Measurements from ENCODE around the gene DDX24. TPM values are rescaled to one million over a fixed set of nuclear protein-coding genes. Genes with fewer than 3 reads are reported as not detected.

The DDX24 gene
- total and polyA plus RNA-seq, 9 of the 15 experiments (the other 6 are each of a cell fraction or from before 2014, with no cell fraction given): 82.4 to 175 (median 122) TPM

- H3K27ac ChIP-seq (ENCODE audit: extremely low read depth, low read depth, low read length): no peak overlapping the region
- TF ChIP-seq CBX3 (IDR thresholded peaks at IDR 0.05; ENCODE audit: borderline replicate concordance in 1 of 2, low read length in 2 of 2) (no peak), HNRNPK (IDR thresholded peaks at IDR 0.05; ENCODE audit: low read depth, low read length, poor library complexity, severe bottlenecking) (no peak), SUPT5H (IDR thresholded peaks at IDR 0.05) (no peak), HCFC1 (IDR thresholded peaks at IDR 0.05; ENCODE audit: low read depth, low read length) (no peak)
- TF ChIP-seq, protein P1, sequence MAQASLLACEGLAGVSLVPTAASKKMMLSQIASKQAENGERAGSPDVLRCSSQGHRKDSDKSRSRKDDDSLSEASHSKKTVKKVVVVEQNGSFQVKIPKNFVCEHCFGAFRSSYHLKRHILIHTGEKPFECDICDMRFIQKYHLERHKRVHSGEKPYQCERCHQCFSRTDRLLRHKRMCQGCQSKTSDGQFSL (CRISPR knock-in tag; IDR thresholded peaks at IDR 0.05): no peak
- TF ChIP-seq, protein P1 (tag; IDR thresholded peaks at IDR 0.05): no peak
- H3K9me3 ChIP-seq (replicated peaks; ENCODE audit: control insufficient read depth, insufficient read depth, low read depth, low read length): no peaks in the 10 kb centered on the region
- peaks cover 0 to 20% of the 10 kb centered on the region in 2 experiments; a peak in 2 of 5 replicates for H3K27me3 ChIP-seq (ENCODE audit: control insufficient read depth in 2 of 2, insufficient read depth in 2 of 2, low read length in 2 of 2)
- no peak overlapping the region for H2AFZ ChIP-seq (ENCODE audit: low read depth, low read length)
- H3K4me3 ChIP-seq: no peak overlapping the region
- no peak for FAIRE-seq
- no peak for DNase-seq (ENCODE audit: extremely low read depth in 1 of 4, low spot score in 3 of 4)
- intact Hi-C loops (cut with micrococcal nuclease): no loop called here
- ChIA-PET POLR2A (interaction anchor here (0.7 to 0.8 kb wide), 2 partner anchors 8 to 27 kb away, joined by 3 read pairs; no protein-coding TSS in a partner anchor), CTCF (ENCODE audit: low intra/inter-chr PET ratio) (interaction anchor here (1.0 kb wide), 1 partner anchor 117 kb away, joined by 3 read pairs; no protein-coding TSS in a partner anchor)
- no TSS peak for BruUV-seq (replicated peaks)
- H3K79me2 ChIP-seq (ENCODE audit: control insufficient read depth, insufficient read depth, low read length): no peaks in the 10 kb centered on the region
- in situ Hi-C loops (cut with MboI): no loop called here
- ATAC-seq: no peak
- no peak overlapping the region for H3K4me2 ChIP-seq (ENCODE audit: insufficient read depth, low read length)
- H3K4me1 ChIP-seq (replicated peaks in 1 of 2; ENCODE audit: control insufficient read depth in 2 of 2, insufficient read depth in 2 of 2, low read length in 2 of 2): peaks cover 0 to 7% of the 10 kb centered on the region in 2 experiments; a peak in 3 of 5 replicates
- no peaks in the 10 kb centered on the region for H3K36me3 ChIP-seq (ENCODE audit: control insufficient read depth, insufficient read depth, low read length)
- WGBS (ENCODE audit: insufficient coverage, low coverage, missing lambda C conversion rate): 4% methylated on average over 4 of the region's 6 CpGs
- H4K20me1 ChIP-seq (replicated peaks; ENCODE audit: control insufficient read depth, insufficient read depth, low read length): no peaks in the 10 kb centered on the region
- no peak overlapping the region for H3K9ac ChIP-seq (ENCODE audit: insufficient read depth in 1 of 2, low read depth in 2 of 2, low read length in 2 of 2)
- H3K9me1 ChIP-seq (ENCODE audit: control insufficient read depth, insufficient read depth, low read length): no peaks in the 10 kb centered on the region
Measured at GRCh38 chr14:94127330-94127729, 46.3 kb upstream of the DDX24 start.
